Suprapubic skin (tissue), 4 donors: ENCODE data around the gene PARVB.

ENCODE experiments used
- CTCF ChIP-seq, 2 donors: fragments of 200-600 bp in 1 of 2; fragments of 450-650 bp in 1 of 2; sonication (generic) in 1 of 2; IDR thresholded peaks; one replicate each; pipeline ENCODE4 v1.5.1; 2016 to 2019; ENCODE audit warnings: antibody characterized with exemption in 2 of 2, mild to moderate bottlenecking in 1 of 2, moderate library complexity in 1 of 2
- EP300 ChIP-seq: sonication (generic); formaldehyde crosslinking; IDR thresholded peaks from one replicate; pipeline ENCODE4 v1.6.1; 2017; ENCODE audit warnings: antibody characterized with exemption
- POLR2A ChIP-seq, 2 donors: fragments of 450-650 bp; IDR thresholded peaks; one replicate each; pipeline ENCODE4 v1.6.1; 2017; ENCODE audit warnings: antibody characterized with exemption in 2 of 2, mild to moderate bottlenecking in 2 of 2, moderate library complexity in 2 of 2
- POLR2AphosphoS5 ChIP-seq, 3 donors: sonication (generic); formaldehyde crosslinking; IDR thresholded peaks; one replicate each; pipeline ENCODE4 v1.6.1; 2017; ENCODE audit warnings: antibody characterized with exemption in 3 of 3

DNA sequence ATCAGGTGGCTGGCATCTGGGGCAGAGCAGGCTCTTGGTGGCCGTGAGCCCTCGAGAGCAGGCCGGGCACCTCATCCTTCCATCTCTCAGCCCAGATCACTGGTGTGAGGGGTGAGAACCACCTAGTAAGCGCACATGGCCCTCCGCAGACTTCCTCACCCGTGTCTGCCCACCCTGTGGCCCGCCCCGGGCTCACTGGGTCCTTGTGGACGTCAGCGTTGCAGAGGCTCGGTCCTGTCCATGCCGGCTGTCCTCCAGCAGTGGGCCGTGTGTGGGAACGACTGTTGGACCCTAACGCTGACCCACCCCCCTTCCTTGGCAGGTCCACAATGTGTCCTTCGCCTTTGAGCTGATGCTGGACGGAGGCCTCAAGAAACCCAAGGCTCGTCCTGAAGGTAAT is 139.4 kb downstream of the PARVB start:
- TF ChIP-seq CTCF (IDR thresholded peaks at IDR 0.05) (no peak), POLR2AphosphoS5 (IDR thresholded peaks at IDR 0.05) (no peak), EP300 (no peak), POLR2A (IDR thresholded peaks at IDR 0.05) (no peak)
